Measurements from ENCODE around the gene COMMD1. TPM values are rescaled to one million over a fixed set of nuclear protein-coding genes. Genes with fewer than 3 reads are reported as not detected.

Gene COMMD1
- total and polyA plus RNA-seq, 2 experiments from 2014 or later: 30.5 to 71.1 TPM

DNA sequence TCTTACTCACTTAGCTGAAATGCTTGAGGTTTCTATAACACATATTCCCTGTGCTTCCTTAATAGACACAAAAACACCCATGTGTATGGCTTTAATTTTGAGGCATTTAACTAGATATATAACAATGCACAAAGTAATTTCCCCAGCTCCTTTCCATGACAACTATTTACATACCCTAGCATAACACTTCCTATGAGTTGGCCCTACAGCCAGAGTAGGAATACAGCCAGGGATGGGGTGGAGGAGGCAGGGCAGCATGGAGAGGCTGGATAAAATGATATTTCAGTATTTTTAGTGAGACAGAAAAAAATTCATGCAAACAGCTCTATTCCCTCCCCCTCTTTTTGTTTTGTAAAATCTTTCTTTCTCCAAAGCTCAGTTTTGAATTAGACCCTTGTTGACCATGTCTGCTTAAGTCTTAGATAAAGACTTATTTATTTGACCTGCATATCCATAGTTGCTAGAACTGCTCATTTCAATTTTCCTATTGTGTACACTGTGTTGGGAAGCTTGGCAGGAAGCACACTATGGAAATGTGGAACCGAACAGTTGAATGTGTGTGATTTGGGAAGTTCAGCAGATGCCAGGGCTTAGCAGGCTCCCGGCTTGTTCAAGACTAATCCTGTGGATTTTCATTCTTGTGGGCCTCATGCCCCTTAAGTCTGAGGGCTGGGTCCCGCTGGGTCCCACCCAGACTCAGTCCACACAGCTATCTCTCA lies 279.2 kb downstream of the COMMD1 start:
- DNase-seq (ENCODE audit: low spot score): no peak
- Histone ChIP-seq H3K4me2 (no peak overlapping the region), H3K36me3 (replicated peaks; ENCODE audit: insufficient read depth, low read depth) (no peaks in the 10 kb centered on the region), H4K20me1 (ENCODE audit: insufficient read depth, poor library complexity, severe bottlenecking) (no peaks in the 10 kb centered on the region), H3K4me1 (ENCODE audit: insufficient read depth) (no peaks in the 10 kb centered on the region), H3K79me2 (no peaks in the 10 kb centered on the region), H3K4me3 (no peak overlapping the region), H3K27ac (no peak overlapping the region), H3K9me3 (ENCODE audit: low read depth) (no peaks in the 10 kb centered on the region), H2AFZ (no peak overlapping the region), H3K9me2 (replicated peaks; ENCODE audit: insufficient read depth) (no peaks in the 10 kb centered on the region), H3K27me3 (no peaks in the 10 kb centered on the region)
- TF ChIP-seq, protein P1, sequence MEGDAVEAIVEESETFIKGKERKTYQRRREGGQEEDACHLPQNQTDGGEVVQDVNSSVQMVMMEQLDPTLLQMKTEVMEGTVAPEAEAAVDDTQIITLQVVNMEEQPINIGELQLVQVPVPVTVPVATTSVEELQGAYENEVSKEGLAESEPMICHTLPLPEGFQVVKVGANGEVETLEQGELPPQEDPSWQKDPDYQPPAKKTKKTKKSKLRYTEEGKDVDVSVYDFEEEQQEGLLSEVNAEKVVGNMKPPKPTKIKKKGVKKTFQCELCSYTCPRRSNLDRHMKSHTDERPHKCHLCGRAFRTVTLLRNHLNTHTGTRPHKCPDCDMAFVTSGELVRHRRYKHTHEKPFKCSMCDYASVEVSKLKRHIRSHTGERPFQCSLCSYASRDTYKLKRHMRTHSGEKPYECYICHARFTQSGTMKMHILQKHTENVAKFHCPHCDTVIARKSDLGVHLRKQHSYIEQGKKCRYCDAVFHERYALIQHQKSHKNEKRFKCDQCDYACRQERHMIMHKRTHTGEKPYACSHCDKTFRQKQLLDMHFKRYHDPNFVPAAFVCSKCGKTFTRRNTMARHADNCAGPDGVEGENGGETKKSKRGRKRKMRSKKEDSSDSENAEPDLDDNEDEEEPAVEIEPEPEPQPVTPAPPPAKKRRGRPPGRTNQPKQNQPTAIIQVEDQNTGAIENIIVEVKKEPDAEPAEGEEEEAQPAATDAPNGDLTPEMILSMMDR (IDR thresholded peaks at IDR 0.05; ENCODE audit: poor library complexity): no peak
- TF ChIP-seq EZH2phosphoT487 (IDR thresholded peaks at IDR 0.05; ENCODE audit: low read depth, severe bottlenecking, unreplicated experiment) (no peak), EZH2 (IDR thresholded peaks at IDR 0.05; ENCODE audit: borderline replicate concordance) (no peak)
- 82% methylated on average over 3 of the region's 3 CpGs for WGBS (ENCODE audit: low lambda C conversion rate, missing lambda C conversion rate)

Small RNA genes within 50 kb of the gene (small RNA-seq; reads per million reads assigned to genes)
- gene RF00019: not detected

Other genes starting within 250 kb of the COMMD1 start
- 3.7 and 6.5 TPM in 2 replicates for gene FAM161A, start 51.6 kb upstream of the COMMD1 start, total RNA-seq
- gene FAM161A, start 51.6 kb upstream of the COMMD1 start, polyA plus RNA-seq: 2.1 and 4.5 TPM in 2 replicates
- 107 and 115 TPM in 2 replicates for gene CCT4, start 17.0 kb upstream of the COMMD1 start, total RNA-seq
- gene CCT4, start 17.0 kb upstream of the COMMD1 start, polyA plus RNA-seq: 84.3 and 84.6 TPM in 2 replicates

Measured in hepatocyte (in vitro differentiated cells).